Spinal cord (tissue), 10 donors: Measurements from ENCODE around the gene GRM7. TPM values are rescaled to one million over a fixed set of nuclear protein-coding genes. Genes with fewer than 3 reads are reported as not detected.
A peak's percentile ranks its signal among the peaks of the same experiment; 100 is the strongest.

ENCODE experiments used
- DNase-seq, 6 donors: peaks; one replicate each; pipeline versions ENCODE4 v3.0.0 to v3.0.0-alpha.2; 2013 to 2015; ENCODE audit warnings: low spot score in 6 of 6, low read depth in 4 of 6
- H3K27ac ChIP-seq: one replicate; pipeline ENCODE4 v1.5.1; 2013; ENCODE audit warnings: low read depth, low read length, control low read depth
- H3K27me3 ChIP-seq: one replicate; pipeline ENCODE4 v1.6.1; 2013; ENCODE audit warnings: low read length; ENCODE audit not compliant: control insufficient read depth, insufficient read depth
- H3K36me3 ChIP-seq: one replicate; pipeline ENCODE4 v1.6.1; 2013; ENCODE audit warnings: low read length; ENCODE audit not compliant: control insufficient read depth, insufficient read depth
- H3K4me1 ChIP-seq: one replicate; pipeline ENCODE4 v1.6.1; 2013; ENCODE audit warnings: low read length; ENCODE audit not compliant: control insufficient read depth, insufficient read depth
- H3K4me3 ChIP-seq: one replicate; pipeline ENCODE4 v1.5.1; 2013; ENCODE audit warnings: low read depth, low read length, control low read depth
- H3K9me3 ChIP-seq: one replicate; pipeline ENCODE4 v1.6.1; 2013; ENCODE audit warnings: low read length; ENCODE audit not compliant: control insufficient read depth, insufficient read depth
- WGBS: methylation state at CpG from one replicate; pipeline ENCODE4 v1.1.5; 2013; ENCODE audit warnings: missing lambda C conversion rate; ENCODE audit not compliant: insufficient coverage; 5-methylcytosine and 5-hydroxymethylcytosine counted together
- polyA plus RNA-seq, 2 donors: library from polyadenylated mRNA; unstranded; fragments of 120-200 nt; gene quantifications; one replicate each; pipeline ENCODE4 v1.2.1, GENCODE V29; 2013; ENCODE audit not compliant: insufficient read length in 2 of 2
- total RNA-seq, 2 donors: library from RNA; depleted of rRNA in 1 of 2; stranded (reverse); fragments of 120-200 nt in 1 of 2; fragments of >200 nt in 1 of 2; gene quantifications; one replicate each; pipeline versions ENCODE4 v1.2.3 to v1.2.4, GENCODE V29; 2013 to 2014
- donor health status: healthy.

Gene GRM7
- total and polyA plus RNA-seq, 4 donors, result 9.6 to 37.0 (median 30.3) TPM

DNA sequence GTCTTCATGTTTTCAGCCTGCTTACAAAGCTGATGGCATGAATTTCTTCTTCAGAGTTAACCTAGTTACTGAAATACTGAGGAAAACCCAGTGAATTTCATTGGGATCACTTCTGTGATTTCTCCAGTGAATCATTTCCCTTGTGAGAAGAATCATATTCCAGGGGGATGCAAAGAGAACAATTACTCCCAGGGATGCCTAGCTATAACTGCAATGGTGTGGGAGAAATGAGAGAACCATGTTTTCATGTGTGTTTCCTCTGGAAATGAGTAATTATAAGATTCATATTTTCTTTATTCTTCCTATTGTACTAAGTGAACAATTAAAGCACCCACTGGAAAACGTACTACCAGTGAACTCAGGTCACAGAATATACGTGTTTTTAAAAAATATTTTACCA lies 485.4 kb downstream of the GRM7 start:
- H3K27ac ChIP-seq, result no peak overlapping the region
- no peak for DNase-seq
- no peak overlapping the region for H3K4me3 ChIP-seq
- no CpG with 5 or more reads among the region's 2 CpGs for WGBS
- H3K9me3 ChIP-seq, result no peaks in the 10 kb centered on the region
- no peaks in the 10 kb centered on the region for H3K4me1 ChIP-seq
- H3K27me3 ChIP-seq, result no peaks in the 10 kb centered on the region
- no peaks in the 10 kb centered on the region for H3K36me3 ChIP-seq

GRCh38 chr3:7357101-7357500 lies 496.2 kb downstream of the GRM7 start:
- H3K27me3 ChIP-seq, result no peaks in the 10 kb centered on the region
- H3K36me3 ChIP-seq, result no peaks in the 10 kb centered on the region
- 88% methylated on average over 1 of the region's 1 CpG for WGBS
- DNase-seq, result no peak
- H3K4me1 ChIP-seq, result no peaks in the 10 kb centered on the region
- no peak overlapping the region for H3K27ac ChIP-seq
- no peaks in the 10 kb centered on the region for H3K9me3 ChIP-seq
- no peak overlapping the region for H3K4me3 ChIP-seq

DNA sequence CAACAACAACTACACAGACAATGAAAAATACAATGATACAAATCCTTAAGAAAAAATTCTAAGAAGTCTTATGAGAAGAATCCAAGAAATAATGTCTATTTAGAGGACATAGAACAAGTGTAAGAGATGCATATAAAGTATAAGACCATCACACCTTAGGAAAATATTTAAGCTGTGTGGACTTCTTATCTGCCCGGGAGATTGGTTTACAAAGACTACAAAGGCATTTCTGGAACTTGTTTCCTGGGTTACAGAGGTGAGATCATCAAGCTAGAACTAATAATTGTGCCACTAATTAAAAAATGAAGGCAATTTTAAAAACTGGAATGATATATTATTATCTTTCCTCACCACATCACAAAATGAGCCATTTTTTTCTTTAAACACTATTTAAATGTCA lies 507.1 kb downstream of the GRM7 start:
- WGBS, result no CpG with 5 or more reads among the region's 1 CpG
- H3K36me3 ChIP-seq, result no peaks in the 10 kb centered on the region
- H3K27me3 ChIP-seq, result no peaks in the 10 kb centered on the region
- no peaks in the 10 kb centered on the region for H3K9me3 ChIP-seq
- H3K4me1 ChIP-seq, result no peaks in the 10 kb centered on the region
- H3K27ac ChIP-seq, result no peak overlapping the region
- no peak for DNase-seq
- H3K4me3 ChIP-seq, result no peak overlapping the region

DNA sequence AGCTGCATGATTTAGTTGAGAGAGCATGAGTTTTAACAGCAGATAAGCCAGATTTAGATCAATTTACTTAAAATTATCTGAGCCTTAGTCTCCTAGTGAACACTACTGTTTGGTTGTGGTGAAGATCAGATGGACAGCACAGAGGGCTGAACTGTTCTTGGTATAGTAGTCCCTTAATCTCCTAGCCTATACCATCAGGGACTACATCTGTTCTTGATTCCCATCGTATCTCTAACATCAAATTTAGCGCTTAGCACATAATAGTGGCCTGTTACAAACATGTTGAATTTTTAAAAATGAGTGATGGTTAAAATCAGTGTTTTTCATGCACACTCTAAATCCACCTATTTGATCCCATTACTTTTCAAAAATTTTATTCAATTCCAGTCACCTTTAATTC lies 507.7 kb downstream of the GRM7 start:
- Histone ChIP-seq H3K4me1 (no peaks in the 10 kb centered on the region), H3K4me3 (no peak overlapping the region), H3K9me3 (no peaks in the 10 kb centered on the region), H3K36me3 (no peaks in the 10 kb centered on the region), H3K27ac (no peak overlapping the region), H3K27me3 (no peaks in the 10 kb centered on the region)
- WGBS, result no CpG with 5 or more reads among the region's 2 CpGs
- DNase-seq, result no peak

GRCh38 chr3:7371693-7372572 lies 511.0 kb downstream of the GRM7 start:
- Histone ChIP-seq H3K27me3 (no peaks in the 10 kb centered on the region), H3K4me3 (no peak overlapping the region), H3K36me3 (no peaks in the 10 kb centered on the region), H3K27ac (no peak overlapping the region), H3K4me1 (no peaks in the 10 kb centered on the region), H3K9me3 (no peaks in the 10 kb centered on the region)
- no peak for DNase-seq
- 76% methylated on average over 6 of the region's 7 CpGs for WGBS

- no peaks in the 10 kb centered on the region for H3K4me1 ChIP-seq
- H3K36me3 ChIP-seq, result no peaks in the 10 kb centered on the region
- DNase-seq, result no peak
- H3K27ac ChIP-seq, result no peak overlapping the region
- no peaks in the 10 kb centered on the region for H3K9me3 ChIP-seq
- H3K27me3 ChIP-seq, result no peaks in the 10 kb centered on the region
- 75% methylated on average over 2 of the region's 2 CpGs for WGBS
- H3K4me3 ChIP-seq, result no peak overlapping the region
Observed at GRCh38 chr3:7377103-7377502, 516.2 kb downstream of the GRM7 start.

DNA sequence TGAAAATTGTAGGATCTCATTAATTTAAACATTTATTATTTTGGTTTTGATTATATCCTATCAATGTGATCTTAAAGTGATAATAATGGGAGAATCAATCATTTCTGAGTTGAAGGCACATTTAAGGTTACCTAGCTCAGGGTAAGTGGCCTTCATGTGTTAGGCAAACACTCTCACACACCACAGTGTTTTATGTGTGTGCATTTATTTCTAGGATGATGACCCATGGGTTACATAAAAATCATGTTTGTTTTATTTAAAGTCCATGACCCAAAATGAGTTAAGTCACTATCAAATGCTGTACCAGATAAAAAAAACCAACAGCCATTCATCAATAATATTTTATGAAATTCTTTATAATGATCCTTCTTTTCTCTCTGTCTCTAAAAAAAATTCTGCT lies 520.8 kb downstream of the GRM7 start:
- Histone ChIP-seq H3K9me3 (no peaks in the 10 kb centered on the region), H3K27ac (no peak overlapping the region), H3K4me1 (no peaks in the 10 kb centered on the region), H3K27me3 (no peaks in the 10 kb centered on the region), H3K36me3 (no peaks in the 10 kb centered on the region), H3K4me3 (no peak overlapping the region)
- no peak for DNase-seq

GRCh38 chr3:7382293-7383010 lies 521.5 kb downstream of the GRM7 start:
- H3K4me3 ChIP-seq, result no peak overlapping the region
- no peak overlapping the region for H3K27ac ChIP-seq
- DNase-seq, result peak in 2 of 6 donors; percentile 35 to 64
- no peaks in the 10 kb centered on the region for H3K36me3 ChIP-seq
- no CpG with 5 or more reads among the region's 2 CpGs for WGBS
- no peaks in the 10 kb centered on the region for H3K4me1 ChIP-seq
- no peaks in the 10 kb centered on the region for H3K27me3 ChIP-seq
- no peaks in the 10 kb centered on the region for H3K9me3 ChIP-seq

DNA sequence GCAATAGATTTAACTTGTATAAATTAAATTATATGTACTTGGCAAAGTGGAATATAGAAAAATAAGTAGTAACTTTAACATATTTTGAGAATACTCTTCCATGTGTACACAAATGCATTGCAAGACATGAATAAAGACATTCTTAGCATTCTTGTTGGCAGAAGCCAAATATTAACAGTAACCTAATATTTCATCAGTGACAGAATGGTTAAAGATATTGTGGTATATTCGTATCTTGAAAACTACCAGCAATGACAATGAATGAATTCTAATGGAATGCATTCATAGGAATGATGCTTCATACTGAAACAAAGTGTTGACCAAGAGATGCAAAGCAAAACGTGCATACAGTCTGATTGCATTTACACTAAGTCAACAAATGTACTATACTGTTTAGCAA lies 524.7 kb downstream of the GRM7 start:
- WGBS, result no CpG with 5 or more reads among the region's 2 CpGs
- H3K27me3 ChIP-seq, result no peaks in the 10 kb centered on the region
- no peaks in the 10 kb centered on the region for H3K9me3 ChIP-seq
- H3K4me1 ChIP-seq, result no peaks in the 10 kb centered on the region
- DNase-seq, result no peak
- H3K27ac ChIP-seq, result no peak overlapping the region
- no peak overlapping the region for H3K4me3 ChIP-seq
- no peaks in the 10 kb centered on the region for H3K36me3 ChIP-seq

GRCh38 chr3:7388026-7388425 lies 527.1 kb downstream of the GRM7 start:
- Histone ChIP-seq H3K27me3 (no peaks in the 10 kb centered on the region), H3K4me3 (no peak overlapping the region), H3K4me1 (no peaks in the 10 kb centered on the region), H3K36me3 (no peaks in the 10 kb centered on the region), H3K27ac (no peak overlapping the region), H3K9me3 (no peaks in the 10 kb centered on the region)
- DNase-seq, result no peak
- no CpG with 5 or more reads among the region's 2 CpGs for WGBS
